IMR-90 (cell line): ENCODE measurements around the gene EVL. TPM values are rescaled to one million over a fixed set of nuclear protein-coding genes. Genes with fewer than 3 reads are reported as not detected.

Experiments
- ATAC-seq: fragments of 200-7000 bp; cut with Tn5 transposase; 2 replicates; pipeline ENCODE4 v1.9.1; 2020; ENCODE audit warnings: low read depth, mild to moderate bottlenecking, moderate library complexity
- BruUV-seq: library from RNA; stranded (reverse); fragments of 400-500 nt; replicated peaks from 2 replicates; lab custom pipeline; 2021; lab: Mats Ljungman, UMichigan
- CTCF ChIA-PET: fragments of 300-600 bp; formaldehyde crosslinking; extraction: SDS; loops from one replicate; lab custom pipeline; 2021; ENCODE audit warnings: antibody characterized with exemption; lab: Yijun Ruan, JAX
- POLR2A ChIA-PET: fragments of 300-600 bp; sonication (Branson Sonifier 250); formaldehyde crosslinking; loops from one replicate; lab custom pipeline; 2022; ENCODE audit warnings: antibody characterized with exemption; ENCODE audit not compliant: unreplicated experiment; lab: Charles Lee
- DNase-seq: peaks from one replicate; pipeline ENCODE4 v3.0.0; 2013
- H2AFZ ChIP-seq: replicated peaks from 2 replicates; pipeline ENCODE3; 2013; ENCODE audit warnings: low read length, mild to moderate bottlenecking; ENCODE audit not compliant: poor library complexity
- H2AK5ac ChIP-seq: 2 replicates; pipeline ENCODE4 v1.6.1; 2013; ENCODE audit warnings: low read depth, low read length, inconsistent platforms
- H2AK9ac ChIP-seq: replicated peaks from 2 replicates; pipeline ENCODE3; 2013; ENCODE audit warnings: mild to moderate bottlenecking, low read depth, low read length, moderate library complexity; ENCODE audit not compliant: poor library complexity
- H2BK120ac ChIP-seq: 2 replicates; pipeline ENCODE4 v1.6.1; 2013; ENCODE audit warnings: low read depth, low read length, inconsistent platforms
- H2BK15ac ChIP-seq: 3 replicates; pipeline ENCODE4 v1.6.1; 2013; ENCODE audit warnings: low read depth, low read length, inconsistent platforms
- H2BK20ac ChIP-seq: 2 replicates; pipeline ENCODE4 v1.6.1; 2013; ENCODE audit warnings: low read depth, mild to moderate bottlenecking, inconsistent platforms, low read length, moderate library complexity
- H2BK5ac ChIP-seq: 2 replicates; pipeline ENCODE4 v1.6.1; 2013; ENCODE audit warnings: mild to moderate bottlenecking, low read depth, low read length, inconsistent platforms; ENCODE audit not compliant: poor library complexity, severe bottlenecking
- H3K14ac ChIP-seq: replicated peaks from 2 replicates; pipeline ENCODE4 v1.6.1; 2013; ENCODE audit warnings: low read depth, low read length, inconsistent platforms
- H3K18ac ChIP-seq: 2 replicates; pipeline ENCODE4 v1.6.1; 2013; ENCODE audit warnings: low read depth, low read length, control low read depth
- H3K23ac ChIP-seq: 2 replicates; pipeline ENCODE4 v1.6.1; 2013; ENCODE audit warnings: low read depth, low read length, inconsistent platforms
- H3K27ac ChIP-seq: 2 replicates; pipeline ENCODE4 v1.5.1; 2013; ENCODE audit warnings: mild to moderate bottlenecking, control low read depth, low read length; ENCODE audit not compliant: insufficient read depth
- H3K27me3 ChIP-seq: 2 replicates; pipeline ENCODE4 v1.6.1; 2013; ENCODE audit warnings: low read length; ENCODE audit not compliant: control insufficient read depth, insufficient read depth
- H3K36me3 ChIP-seq: 2 replicates; pipeline ENCODE4 v1.6.1; 2013; ENCODE audit warnings: low read length, mixed read lengths; ENCODE audit not compliant: control insufficient read depth, insufficient read depth
- H3K4ac ChIP-seq: 2 replicates; pipeline ENCODE4 v1.6.1; 2013; ENCODE audit warnings: low read depth, low read length, inconsistent platforms
- H3K4me1 ChIP-seq: 2 replicates; pipeline ENCODE4 v1.6.1; 2013; ENCODE audit warnings: low read length, mixed read lengths; ENCODE audit not compliant: control insufficient read depth, insufficient read depth
- H3K4me2 ChIP-seq: 2 replicates; pipeline ENCODE4 v1.6.1; 2013; ENCODE audit warnings: low read depth, mild to moderate bottlenecking, control low read depth, low read length, moderate library complexity
- H3K4me3 ChIP-seq: 2 replicates; pipeline ENCODE4 v1.5.1; 2013; ENCODE audit warnings: low read depth, mild to moderate bottlenecking, control low read depth, low read length, moderate library complexity; ENCODE audit not compliant: insufficient read depth
- H3K56ac ChIP-seq: 2 replicates; pipeline ENCODE4 v1.6.1; 2013; ENCODE audit warnings: low read length, inconsistent platforms; ENCODE audit not compliant: insufficient read depth; ENCODE audit errors: extremely low read depth
- H3K79me1 ChIP-seq, 2 experiments: 2 replicates each; pipeline ENCODE4 v1.6.1; 2013; ENCODE audit warnings: low read length in 2 of 2, inconsistent platforms in 1 of 2, low read depth in 1 of 2
- H3K9ac ChIP-seq: 2 replicates; pipeline ENCODE4 v1.6.1; 2013; ENCODE audit warnings: low read depth, low read length, control low read depth
- H3K9me1 ChIP-seq: 2 replicates; pipeline ENCODE4 v1.6.1; 2013; ENCODE audit warnings: low read length, inconsistent platforms; ENCODE audit not compliant: insufficient read depth
- H3K9me3 ChIP-seq: 2 replicates; pipeline ENCODE4 v1.6.1; 2013; ENCODE audit warnings: low read length; ENCODE audit not compliant: control insufficient read depth, insufficient read depth
- H4K20me1 ChIP-seq: 2 replicates; pipeline ENCODE4 v1.6.1; 2013; ENCODE audit warnings: low read length, inconsistent platforms; ENCODE audit not compliant: insufficient read depth
- H4K5ac ChIP-seq: 2 replicates; pipeline ENCODE4 v1.6.1; 2013; ENCODE audit warnings: mild to moderate bottlenecking, low read depth, low read length, control low read depth
- H4K8ac ChIP-seq, 2 experiments: 2 replicates each; pipeline ENCODE4 v1.6.1; 2013; ENCODE audit warnings: low read depth in 2 of 2, low read length in 2 of 2, control low read depth in 1 of 2, inconsistent platforms in 1 of 2
- H4K91ac ChIP-seq: 2 replicates; pipeline ENCODE4 v1.6.1; 2013; ENCODE audit warnings: low read depth, low read length, inconsistent platforms; ENCODE audit not compliant: insufficient read depth
- BHLHE40 ChIP-seq: fragments of 150-350 bp; IDR thresholded peaks from 2 replicates; pipeline ENCODE4 v1.6.1; 2016; ENCODE audit warnings: mild to moderate bottlenecking, low read depth, low read length
- CEBPB ChIP-seq: IDR thresholded peaks from 2 replicates; pipeline ENCODE4 v1.6.1; 2012; ENCODE audit warnings: low read depth, low read length, improper control_type of control experiment
- CHD1 ChIP-seq: IDR thresholded peaks from 2 replicates; pipeline ENCODE4 v1.6.1; 2012; ENCODE audit warnings: low read depth, low read length, improper control_type of control experiment
- CTCF ChIP-seq: conservative IDR thresholded peaks from 2 replicates; pipeline ENCODE4 v1.5.1; 2012; ENCODE audit warnings: mild to moderate bottlenecking, low read depth, low read length, improper control_type of control experiment
- ELK1 ChIP-seq: fragments of 150-350 bp; IDR thresholded peaks from 2 replicates; pipeline ENCODE4 v1.6.1; 2016; ENCODE audit warnings: low read depth, mild to moderate bottlenecking, low read length, moderate library complexity, borderline replicate concordance
- FOS ChIP-seq: fragments of 150-350 bp; IDR thresholded peaks from 2 replicates; pipeline ENCODE4 v1.6.1; 2016; ENCODE audit warnings: low read depth, low read length
- MAFK ChIP-seq: IDR thresholded peaks from 2 replicates; pipeline ENCODE4 v1.6.1; 2012; ENCODE audit warnings: low read depth, low read length, improper control_type of control experiment
- MAZ ChIP-seq: IDR thresholded peaks from 2 replicates; pipeline ENCODE4 v1.6.1; 2012; ENCODE audit warnings: low read depth, mild to moderate bottlenecking, low read length, improper control_type of control experiment, moderate library complexity, borderline replicate concordance
- MXI1 ChIP-seq: IDR thresholded peaks from 2 replicates; pipeline ENCODE4 v1.6.1; 2012; ENCODE audit warnings: low read depth, mild to moderate bottlenecking, low read length, moderate library complexity, borderline replicate concordance
- NFE2L2 ChIP-seq: fragments of 150-350 bp; IDR thresholded peaks from 2 replicates; pipeline ENCODE4 v1.6.1; 2016; ENCODE audit warnings: low read depth, mild to moderate bottlenecking, low read length
- POLR2A ChIP-seq: IDR thresholded peaks from 2 replicates; pipeline ENCODE4 v1.6.1; 2012; ENCODE audit warnings: mild to moderate bottlenecking, low read depth, low read length
- RAD21 ChIP-seq: IDR thresholded peaks from 2 replicates; pipeline ENCODE4 v1.6.1; 2012; ENCODE audit warnings: low read length, improper control_type of control experiment
- RCOR1 ChIP-seq: IDR thresholded peaks from 2 replicates; pipeline ENCODE4 v1.6.1; 2012; ENCODE audit warnings: mild to moderate bottlenecking, low read length, improper control_type of control experiment; ENCODE audit not compliant: insufficient replicate concordance
- RFX5 ChIP-seq: IDR thresholded peaks from 2 replicates; pipeline ENCODE4 v1.8.0; 2012; ENCODE audit warnings: low read depth, mild to moderate bottlenecking, low read length, moderate library complexity
- SMC3 ChIP-seq: fragments of 150-350 bp; IDR thresholded peaks from 2 replicates; pipeline ENCODE4 v1.6.1; 2016; ENCODE audit warnings: low read depth, mild to moderate bottlenecking, antibody characterized with exemption, low read length, moderate library complexity
- WGBS, 2 experiments: methylation state at CpG; one replicate each; pipeline versions ENCODE4 v1.1.5 to v1.1.7; 2013; ENCODE audit warnings: missing lambda C conversion rate in 2 of 2; ENCODE audit not compliant: insufficient read length in 1 of 2; ENCODE audit errors: extremely low coverage in 2 of 2; 5-methylcytosine and 5-hydroxymethylcytosine counted together
- dilution Hi-C: fragments of 300-500 bp; cut with HindIII; formaldehyde crosslinking; loops from one replicate; pipeline ENCODE4 v1.14.3; 2018; ENCODE audit warnings: low sequenced_read_pairs; ENCODE audit not compliant: unreplicated experiment
- in situ Hi-C: fragments of 300-500 bp; cut with MboI; formaldehyde crosslinking; loops from 3 replicates; pipeline ENCODE4 v1.14.3; 2019; ENCODE audit warnings: low sequenced_read_pairs, inconsistent platforms, mixed read lengths
- intact Hi-C: fragments of 100-400 bp; cut with micrococcal nuclease; formaldehyde crosslinking; loops from 2 replicates; pipeline ENCODE4 v1.10.0; 2022
- polyA plus RNA-seq, 3 experiments: library from polyadenylated mRNA; depleted of rRNA; stranded (reverse); fragments of >200 nt; gene quantifications; 2 replicates each; pipeline ENCODE4 v1.2.3, GENCODE V29; 2012; ENCODE audit warnings: low replicate concordance in 1 of 3
- total RNA-seq: library from RNA; depleted of rRNA; stranded (reverse); fragments of >200 nt; gene quantifications from 2 replicates; pipeline ENCODE4 v1.2.3, GENCODE V29; 2012
- TF ChIP-seq, protein P1 (sequence below): fragments of 150-350 bp; IDR thresholded peaks from 2 replicates; pipeline ENCODE4 v1.6.1; 2017; ENCODE audit warnings: mild to moderate bottlenecking, antibody characterized with exemption, low read length, low read depth

EVL gene
- total and polyA plus RNA-seq, 2 of the 4 experiments (the other 2 are of a cell fraction), result 7.2 to 36.5 TPM

DNA sequence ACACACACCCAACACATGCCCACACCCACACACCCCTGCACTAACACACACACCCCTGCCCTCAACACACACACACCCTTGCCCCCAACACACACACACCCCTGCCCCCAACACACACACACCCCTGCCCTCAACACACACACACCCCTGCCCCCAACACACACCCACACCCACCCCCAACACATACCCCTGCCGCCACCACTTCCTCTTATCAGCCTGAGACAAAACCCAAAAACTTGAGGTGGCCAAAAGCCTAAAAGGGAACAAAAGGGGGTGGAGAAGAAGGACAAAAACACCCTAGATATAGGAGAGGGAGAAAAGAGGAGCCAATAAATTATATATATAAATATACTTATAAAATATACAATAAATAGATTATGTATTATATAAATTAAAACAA is 103.3 kb downstream of the EVL start:
- ChIA-PET CTCF (no interaction called here), POLR2A (no interaction called here)
- Histone ChIP-seq H3K4me3 (no peak overlapping the region), H4K8ac (no peak overlapping the region), H4K5ac (no peak overlapping the region), H2AK9ac (no peak overlapping the region), H3K4ac (no peak overlapping the region), H3K9me3 (no peaks in the 10 kb centered on the region; the same call in 1 of the 2 replicates), H4K20me1 (no peaks in the 10 kb centered on the region), H3K14ac (no peak overlapping the region), H3K27ac (no peak overlapping the region), H3K4me1 (no peaks in the 10 kb centered on the region), H3K36me3 (no peaks in the 10 kb centered on the region), H2AK5ac (no peak overlapping the region), H3K9ac (no peak overlapping the region), H2BK5ac (peak overlapping the region; percentile 58), H3K56ac (no peak overlapping the region), H3K18ac (no peak overlapping the region), H3K79me1 (no peaks in the 10 kb centered on the region), H2BK120ac (no peak overlapping the region), H3K23ac (no peak overlapping the region), H3K27me3 (peaks cover 29% of the 10 kb centered on the region), H2AFZ (no peak overlapping the region), H3K9me1 (no peaks in the 10 kb centered on the region), H2BK15ac (no peak overlapping the region), H3K4me2 (no peak overlapping the region), H4K91ac (no peak overlapping the region), H2BK20ac (no peak overlapping the region)
- dilution Hi-C loops (no loop called here), intact Hi-C loops (no loop called here), in situ Hi-C loops (no loop called here)
- ATAC-seq, result no peak
- no TSS peak for BruUV-seq
- TF ChIP-seq RCOR1, result no peak
- no peak for TF ChIP-seq CTCF
- TF ChIP-seq BHLHE40, result no peak
- no peak for TF ChIP-seq MAZ
- no peak for TF ChIP-seq CEBPB
- TF ChIP-seq ELK1, result no peak
- TF ChIP-seq MAFK, result no peak
- TF ChIP-seq RFX5, result no peak
- TF ChIP-seq RAD21, result no peak
- TF ChIP-seq FOS, result no peak
- no peak for TF ChIP-seq POLR2A
- TF ChIP-seq MXI1, result no peak
- TF ChIP-seq SMC3, result no peak
- TF ChIP-seq CHD1, result no peak
- TF ChIP-seq, protein P1, sequence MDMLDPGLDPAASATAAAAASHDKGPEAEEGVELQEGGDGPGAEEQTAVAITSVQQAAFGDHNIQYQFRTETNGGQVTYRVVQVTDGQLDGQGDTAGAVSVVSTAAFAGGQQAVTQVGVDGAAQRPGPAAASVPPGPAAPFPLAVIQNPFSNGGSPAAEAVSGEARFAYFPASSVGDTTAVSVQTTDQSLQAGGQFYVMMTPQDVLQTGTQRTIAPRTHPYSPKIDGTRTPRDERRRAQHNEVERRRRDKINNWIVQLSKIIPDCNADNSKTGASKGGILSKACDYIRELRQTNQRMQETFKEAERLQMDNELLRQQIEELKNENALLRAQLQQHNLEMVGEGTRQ, result no peak
- no peak for TF ChIP-seq NFE2L2
- no CpG with 5 or more reads among the region's 1 CpG for WGBS, 2 experiments
- DNase-seq, result no peak
